HuH-7 (cell line): ENCODE results near the gene VIPR2.

Experiments
- DNase-seq: peaks from one replicate; pipeline ENCODE4 v3.0.0; 2011; ENCODE audit warnings: low spot score

Gene VIPR2

DNA sequence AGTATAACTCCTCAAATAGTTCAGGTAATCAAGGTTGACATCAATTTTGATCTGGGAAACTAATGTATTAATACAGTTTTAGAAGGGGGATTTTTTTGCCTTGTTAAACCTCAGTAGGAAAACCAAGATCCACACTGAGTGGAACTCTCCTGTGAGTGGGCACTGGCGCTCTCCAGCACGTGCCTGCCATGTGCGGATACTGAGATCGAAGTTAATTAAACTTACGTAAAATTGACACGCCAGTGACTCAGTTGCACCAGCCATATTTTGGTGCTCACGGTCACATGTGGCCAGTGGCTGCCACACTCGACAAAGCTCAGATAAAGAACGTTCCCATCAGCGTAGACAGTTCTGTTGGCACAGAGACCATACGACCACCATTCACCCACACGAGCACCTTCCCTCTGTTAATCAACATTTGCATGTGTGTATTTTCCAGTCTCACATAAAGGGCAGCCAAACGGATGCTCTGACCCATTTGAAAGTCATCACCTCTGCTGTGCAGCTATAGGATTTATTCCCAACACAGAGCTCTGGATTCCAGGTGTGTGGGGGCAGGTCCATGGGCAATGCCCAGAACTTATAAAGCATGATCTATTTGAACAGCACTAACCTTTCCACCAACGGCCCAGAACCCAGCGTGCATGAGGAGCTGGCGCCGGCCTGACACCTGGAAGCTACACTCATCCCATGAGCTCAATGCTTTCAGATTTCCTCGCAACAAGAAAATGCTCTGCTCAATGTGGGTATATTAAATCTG lies 77.7 kb downstream of the VIPR2 start:
- DNase-seq: no peak

DNA sequence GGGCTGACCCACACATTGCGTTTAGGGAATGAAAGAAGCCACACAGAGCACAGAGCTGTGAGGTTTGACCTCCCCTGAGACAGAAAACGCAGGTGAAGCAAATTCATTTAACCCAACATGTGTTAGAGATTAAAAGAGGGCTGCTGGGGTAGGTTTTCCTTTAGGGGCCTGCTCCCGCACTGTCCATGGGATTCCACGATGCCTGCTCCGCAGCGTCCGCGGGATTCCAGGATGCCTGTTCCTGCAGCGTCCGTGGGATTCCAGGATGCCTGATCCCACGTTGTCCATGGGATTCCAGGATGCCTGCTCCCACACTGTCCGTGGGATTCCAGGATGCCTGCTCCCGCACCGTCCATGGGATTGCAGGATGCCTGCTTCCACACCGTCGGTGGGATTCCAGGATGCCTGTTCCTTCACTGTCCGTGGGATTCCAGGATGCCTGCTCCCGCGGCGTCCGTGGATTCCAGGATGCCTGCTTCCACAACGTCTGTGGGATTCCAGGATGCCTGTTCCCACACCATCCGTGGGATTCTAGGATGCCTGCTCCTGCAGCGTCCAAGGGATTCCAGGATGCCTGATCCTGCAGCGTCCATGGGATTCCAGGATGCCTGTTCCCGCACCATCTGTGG lies 78.7 kb downstream of the VIPR2 start:
- no peak for DNase-seq

DNA sequence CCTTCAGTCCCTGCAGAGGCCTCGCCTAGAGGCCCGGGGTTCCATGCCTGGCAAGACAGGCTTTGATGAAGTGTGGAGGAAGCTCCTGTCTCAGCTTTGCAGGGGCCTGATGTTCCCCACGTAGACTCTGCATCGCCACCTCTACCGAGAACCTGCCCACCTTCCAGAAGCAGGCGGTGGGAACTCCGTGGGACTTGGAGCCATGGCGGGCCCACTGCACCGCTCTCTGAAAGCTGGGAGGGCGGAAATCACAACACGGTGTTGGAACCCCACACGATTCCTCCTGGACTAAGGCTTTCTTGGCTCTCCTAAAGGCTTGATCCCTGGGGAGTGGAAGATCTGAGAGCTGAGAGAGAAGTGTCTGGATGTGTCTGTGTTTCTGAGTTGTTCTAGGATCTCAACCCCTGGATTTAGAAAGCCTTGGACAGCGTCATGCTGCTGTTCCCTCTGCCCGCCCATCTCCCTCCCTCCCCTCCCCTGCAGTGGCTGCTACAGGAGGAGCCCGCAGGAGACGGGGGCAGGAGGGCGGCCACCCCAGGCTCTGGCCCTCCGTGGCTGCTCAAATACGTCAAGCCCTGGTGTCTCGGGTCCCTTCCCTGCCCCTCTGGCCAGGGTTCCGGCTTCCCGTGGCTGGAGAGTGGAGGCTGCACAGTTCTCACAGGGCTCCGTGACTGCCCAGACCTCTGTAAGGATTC lies 79.7 kb downstream of the VIPR2 start:
- no peak for DNase-seq

DNA sequence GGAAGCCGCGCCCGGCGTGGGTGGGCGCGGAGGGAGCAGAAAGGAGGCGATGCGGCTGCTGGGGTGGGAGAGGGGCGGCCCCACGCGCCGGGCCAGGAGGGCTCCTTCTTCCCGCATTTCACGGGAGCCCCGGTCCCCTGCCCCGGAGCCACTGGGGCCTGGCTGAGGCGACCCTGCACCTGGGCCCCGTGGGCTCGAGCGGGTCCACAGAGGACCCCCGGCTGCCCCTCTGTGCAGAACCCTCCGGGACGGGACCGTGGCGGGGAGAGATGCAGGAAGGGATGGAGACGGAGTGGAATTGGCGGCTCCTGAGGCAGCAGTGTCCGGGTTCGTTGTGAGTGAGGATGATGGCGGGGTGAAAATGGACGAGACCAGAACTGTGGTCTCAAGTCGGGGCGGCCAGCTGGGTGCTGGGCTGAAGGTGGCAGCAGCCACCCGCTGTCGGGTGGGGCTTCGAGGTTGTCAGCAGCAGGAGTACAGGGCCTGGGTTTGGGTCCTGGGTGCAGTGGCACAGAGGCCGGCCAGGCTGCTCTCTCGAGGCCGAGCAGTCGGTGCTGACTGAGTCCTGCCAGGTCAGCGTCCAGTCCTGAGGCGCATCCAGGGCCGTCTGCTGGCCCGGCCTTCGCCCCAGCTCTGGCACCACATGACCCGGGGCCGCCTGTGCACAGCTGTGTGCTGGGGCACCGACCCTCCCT lies 80.4 kb downstream of the VIPR2 start:
- DNase-seq: no peak

DNA sequence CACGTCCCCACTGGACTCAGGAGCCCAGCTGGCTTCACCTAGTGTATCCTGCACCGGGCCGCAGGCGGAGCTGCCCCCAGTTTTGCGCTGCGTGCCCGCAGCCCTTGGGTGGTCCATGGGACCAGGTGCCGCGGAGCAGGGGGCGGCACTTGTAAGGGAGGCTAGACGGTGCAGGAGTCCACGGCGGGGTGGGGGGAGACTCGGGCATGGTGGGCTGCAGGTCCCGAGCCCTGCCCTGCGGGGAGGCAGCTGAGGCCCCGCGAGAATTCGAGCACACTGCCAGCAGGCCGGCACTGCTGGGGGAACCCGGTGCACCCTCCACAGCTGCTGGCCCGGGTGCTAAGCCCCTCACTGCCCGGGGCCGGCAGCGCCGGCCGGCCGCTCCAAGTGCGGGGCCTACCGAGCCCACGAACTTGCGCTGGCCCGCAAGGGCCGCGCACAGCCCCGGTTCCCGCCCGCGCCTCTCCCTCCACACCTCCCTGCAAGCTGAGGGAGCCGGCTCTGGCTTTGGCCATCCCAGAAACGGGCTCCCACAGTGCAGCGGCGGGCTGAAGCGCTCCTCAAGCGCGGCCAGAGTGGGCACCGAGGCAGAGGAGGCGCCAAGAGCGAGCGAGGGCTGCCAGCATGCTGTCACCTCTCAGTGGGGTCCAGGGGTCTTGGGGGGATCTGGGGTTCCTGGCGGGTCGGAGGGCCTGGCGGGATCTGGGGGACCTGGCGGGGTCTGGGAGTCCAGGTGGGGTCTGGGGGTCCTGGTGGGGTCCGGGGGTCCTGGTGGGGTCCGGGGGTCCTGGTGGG lies 81.4 kb downstream of the VIPR2 start:
- no peak for DNase-seq

DNA sequence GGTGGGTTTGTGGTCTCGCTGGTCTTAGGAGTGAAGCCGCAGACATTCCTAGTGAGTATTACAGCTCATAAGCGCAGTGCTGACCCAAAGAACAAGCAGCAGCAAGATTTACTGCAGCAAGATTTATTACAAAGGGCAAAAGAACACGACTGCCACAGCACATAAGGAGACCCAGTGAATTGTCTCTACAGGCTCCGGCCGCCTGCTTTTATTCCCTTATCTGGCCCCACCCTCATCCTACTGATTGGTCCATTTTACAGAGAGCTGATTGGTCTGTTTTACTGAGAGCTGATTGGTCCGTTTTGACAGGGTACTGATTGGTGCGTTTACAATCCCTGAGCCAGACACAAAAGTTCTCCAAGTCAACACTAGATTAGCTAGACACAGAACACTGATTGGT lies 82.1 kb downstream of the VIPR2 start:
- DNase-seq: no peak

DNA sequence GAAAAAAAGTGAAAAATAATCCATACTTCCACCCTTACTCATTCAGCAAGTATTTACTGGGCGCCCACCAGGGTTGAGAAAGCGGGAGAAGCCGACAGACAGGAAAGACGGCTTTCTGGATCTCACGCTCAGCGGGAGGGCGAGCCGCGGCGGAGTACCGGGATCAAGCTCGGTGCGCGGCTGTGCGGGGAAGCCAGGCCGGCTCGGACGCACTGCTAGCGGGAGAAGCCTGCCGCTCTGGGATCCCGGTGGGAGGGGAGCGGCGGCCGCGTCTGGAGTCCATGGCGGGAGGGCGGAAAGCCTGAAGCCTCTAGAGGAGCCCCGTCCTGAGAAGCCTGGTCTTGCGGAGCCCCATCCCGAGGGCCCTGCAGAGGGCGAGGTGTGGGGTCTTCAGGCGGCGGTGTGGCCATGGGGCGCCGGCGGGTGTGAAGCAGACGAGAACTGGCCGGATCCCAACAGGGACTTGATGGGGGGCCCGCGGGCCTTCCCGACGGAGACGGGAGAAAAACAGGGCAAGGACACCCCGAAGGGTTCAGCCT lies 82.9 kb downstream of the VIPR2 start:
- no peak for DNase-seq

DNA sequence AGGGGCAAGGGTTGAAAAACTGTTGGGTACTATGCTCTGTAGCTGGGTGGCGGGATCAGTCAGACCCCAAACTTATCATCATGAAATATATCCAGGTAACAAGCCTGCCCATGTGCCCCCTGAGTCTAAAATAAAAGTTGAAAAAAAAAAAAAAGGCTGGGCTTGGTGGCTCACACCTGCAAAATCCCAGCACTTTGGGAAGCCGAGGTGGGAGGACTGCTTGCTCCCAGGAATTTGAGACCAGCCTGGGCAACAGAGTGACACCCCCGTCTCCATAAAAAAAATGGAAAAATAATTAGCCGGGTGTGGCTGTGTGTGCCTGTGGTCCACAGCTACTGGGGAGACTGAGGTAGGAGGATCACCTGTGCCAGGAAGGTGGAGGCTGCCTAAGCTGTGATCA lies 83.5 kb downstream of the VIPR2 start:
- DNase-seq: no peak

DNA sequence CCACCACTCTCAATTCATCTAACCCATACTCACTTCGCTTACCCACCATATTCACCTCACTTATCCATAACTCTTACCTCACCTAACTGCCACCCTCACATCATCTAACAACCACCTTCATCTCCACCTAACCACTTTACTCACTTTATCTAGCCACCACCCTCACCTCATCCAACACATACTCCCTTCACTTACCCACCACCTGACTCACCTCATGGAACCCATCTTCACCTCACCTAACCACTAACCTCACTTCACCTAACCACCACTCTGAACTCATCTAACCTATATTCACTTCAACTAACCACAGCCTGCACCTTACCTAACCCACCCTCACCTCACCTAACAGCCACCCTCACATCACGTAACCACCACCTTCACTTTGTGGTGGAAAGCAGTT lies 84.2 kb downstream of the VIPR2 start:
- DNase-seq: no peak

DNA sequence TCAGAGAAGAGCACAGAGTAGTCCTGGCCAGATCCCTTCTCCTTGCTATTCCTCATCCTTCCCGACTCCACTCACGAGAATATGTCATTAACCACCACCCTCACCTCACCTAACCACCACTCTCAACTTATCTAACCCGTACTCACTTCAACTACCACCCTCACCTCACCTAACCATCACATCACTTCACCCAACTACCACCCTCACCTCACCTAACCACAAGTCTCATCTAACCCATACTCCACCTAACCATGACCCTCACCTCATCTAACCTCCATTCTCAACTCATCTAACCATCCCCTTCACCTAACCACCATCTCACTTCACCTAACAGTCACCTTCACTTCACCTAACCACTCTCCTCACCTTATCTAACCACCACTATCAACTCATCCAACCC lies 85.0 kb downstream of the VIPR2 start:
- no peak for DNase-seq

DNA sequence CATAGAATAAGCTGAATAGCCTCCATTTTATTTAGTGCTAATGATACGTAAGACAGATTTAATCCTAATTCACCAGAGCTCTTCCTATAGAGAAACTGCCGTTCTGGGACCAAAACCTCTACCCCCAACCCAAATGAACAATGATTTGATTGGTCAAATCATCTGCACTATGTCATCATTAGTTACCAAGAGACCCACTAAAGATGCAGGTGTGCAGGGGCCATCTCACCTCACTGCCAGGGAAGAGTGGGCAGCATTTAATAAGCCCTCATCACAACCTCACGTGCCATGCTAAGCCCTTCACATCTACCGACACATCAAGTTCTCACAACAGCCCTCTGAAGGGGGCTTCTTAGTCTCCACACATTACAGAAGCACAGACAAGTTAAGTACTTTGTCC lies 87.0 kb downstream of the VIPR2 start:
- DNase-seq: no peak

DNA sequence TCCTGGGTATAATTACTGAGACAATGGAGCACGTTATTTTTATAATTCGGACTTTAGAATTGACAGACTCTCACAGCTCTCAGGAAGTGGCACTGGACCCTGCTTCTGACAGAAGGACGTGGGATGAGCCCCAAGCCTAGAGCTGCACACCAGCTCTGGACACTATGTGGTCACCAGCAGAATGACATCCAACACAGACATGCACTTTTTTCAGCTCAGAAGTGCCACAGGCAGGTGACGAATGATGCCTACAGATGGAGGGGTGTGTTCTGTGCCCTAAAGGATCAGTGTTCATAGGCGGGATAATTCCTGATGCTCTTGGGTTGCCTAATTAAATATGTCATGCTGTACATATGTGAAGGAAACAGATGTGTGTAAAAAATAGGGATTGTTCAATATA lies 87.9 kb downstream of the VIPR2 start:
- no peak for DNase-seq

DNA sequence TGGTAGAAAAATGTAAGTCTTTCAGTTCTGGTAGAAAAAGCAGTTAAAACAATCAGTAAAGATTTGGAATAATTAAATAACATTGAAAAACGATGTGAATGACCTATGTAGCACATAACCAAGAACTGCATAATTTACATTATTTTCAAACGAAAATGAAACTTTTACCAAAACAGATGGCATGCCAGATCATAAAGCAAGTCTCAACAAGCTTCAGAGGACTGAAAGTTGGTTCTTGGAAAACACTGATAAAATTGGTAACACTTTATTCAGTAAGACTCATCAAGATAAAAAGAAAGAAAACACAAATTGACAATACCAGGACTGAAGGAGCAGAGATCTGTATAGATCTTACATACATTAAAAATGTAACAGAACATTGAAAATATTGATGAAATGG lies 92.8 kb downstream of the VIPR2 start:
- DNase-seq: no peak

DNA sequence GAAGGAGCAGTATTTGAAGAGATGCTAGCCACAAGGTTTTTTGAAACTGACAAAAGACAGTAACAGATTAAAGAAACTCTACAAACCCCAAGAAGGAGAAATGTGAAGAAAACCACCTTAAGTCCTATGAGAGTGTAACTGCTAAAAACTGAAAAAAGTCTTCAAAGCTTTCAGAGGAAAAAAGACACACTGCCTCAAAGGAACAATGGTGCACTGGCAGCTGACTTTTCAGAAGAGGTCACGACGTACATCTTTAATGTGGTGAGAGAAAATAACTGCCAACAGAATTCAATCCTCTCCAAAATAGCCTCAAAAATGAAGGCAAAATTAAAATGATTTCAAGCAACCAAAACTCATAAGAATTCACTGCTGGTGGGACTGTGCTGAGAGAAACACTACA lies 94.0 kb downstream of the VIPR2 start:
- no peak for DNase-seq

DNA sequence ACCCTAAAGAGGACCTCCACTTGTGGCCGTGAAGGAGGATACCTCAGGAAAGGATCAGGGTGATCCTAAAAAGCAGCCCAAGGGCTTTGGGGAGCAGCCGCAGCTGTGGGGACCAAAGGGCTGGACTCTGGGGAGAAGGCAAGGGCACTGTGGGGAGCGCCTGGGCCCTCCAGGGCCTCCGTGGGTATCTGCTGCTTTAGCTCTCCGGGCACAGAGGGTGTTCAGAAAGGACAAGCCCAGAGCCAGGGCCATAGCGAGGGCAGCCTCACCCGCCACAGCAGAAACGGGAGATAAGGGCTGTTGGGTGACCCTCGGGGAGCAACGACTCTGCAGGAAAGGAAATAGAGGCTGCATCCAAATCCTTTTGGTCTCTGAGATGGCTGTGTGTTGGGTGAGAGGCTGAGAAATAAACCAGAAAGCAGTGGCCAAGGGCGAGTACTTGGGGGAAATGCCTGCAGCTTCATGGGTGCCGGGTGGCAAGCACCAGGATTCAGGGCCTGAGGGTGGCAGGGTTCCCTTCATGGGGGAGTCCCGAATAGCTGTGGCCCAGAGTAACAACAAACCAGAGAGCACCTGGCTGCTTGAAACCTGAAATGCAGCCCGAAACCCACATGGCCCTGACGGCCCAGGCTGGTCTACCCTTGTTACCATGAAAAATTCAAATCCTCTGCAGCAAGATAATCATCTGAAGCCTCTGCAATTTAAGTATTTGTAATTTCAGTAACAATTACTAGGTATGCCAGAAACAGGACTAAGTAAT lies 95.2 kb downstream of the VIPR2 start:
- DNase-seq: no peak

DNA sequence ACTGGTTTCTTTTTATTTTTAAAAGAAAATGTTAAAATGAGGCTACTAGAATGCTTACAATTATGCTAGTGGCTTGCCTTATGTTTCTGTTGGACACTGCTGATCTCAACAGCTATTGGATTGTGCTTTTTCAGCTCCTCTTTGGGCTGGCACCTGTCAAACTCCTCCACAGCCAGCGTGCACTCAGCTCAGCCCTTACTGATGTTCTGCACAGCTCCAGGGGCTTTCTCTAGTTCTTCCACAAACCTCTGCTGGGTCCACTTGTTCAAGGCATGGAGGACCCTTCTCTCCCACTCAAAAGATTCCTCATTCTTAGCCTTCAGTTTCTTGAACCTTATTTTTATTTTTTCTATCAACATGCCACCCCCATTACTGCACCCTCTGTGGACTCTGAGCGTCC lies 96.0 kb downstream of the VIPR2 start:
- DNase-seq: no peak

DNA sequence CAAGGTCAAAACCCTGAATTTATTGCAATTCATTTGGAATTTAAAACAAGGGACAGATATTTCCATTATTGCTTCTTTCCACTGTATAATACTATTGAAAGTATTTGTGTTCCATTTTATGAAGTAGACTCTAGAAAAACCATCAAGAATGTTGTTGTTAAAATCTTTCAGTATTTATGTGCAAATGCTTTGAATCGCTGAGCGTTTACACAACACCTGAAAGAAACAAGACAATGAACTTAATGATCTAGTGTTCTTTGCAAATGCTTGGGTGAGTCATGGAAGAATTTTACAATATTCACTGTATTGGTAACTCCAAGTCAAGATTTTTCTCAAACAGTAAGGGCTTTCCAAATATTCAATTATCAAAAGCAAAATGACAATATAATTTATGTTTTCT lies 97.1 kb downstream of the VIPR2 start:
- no peak for DNase-seq

DNA sequence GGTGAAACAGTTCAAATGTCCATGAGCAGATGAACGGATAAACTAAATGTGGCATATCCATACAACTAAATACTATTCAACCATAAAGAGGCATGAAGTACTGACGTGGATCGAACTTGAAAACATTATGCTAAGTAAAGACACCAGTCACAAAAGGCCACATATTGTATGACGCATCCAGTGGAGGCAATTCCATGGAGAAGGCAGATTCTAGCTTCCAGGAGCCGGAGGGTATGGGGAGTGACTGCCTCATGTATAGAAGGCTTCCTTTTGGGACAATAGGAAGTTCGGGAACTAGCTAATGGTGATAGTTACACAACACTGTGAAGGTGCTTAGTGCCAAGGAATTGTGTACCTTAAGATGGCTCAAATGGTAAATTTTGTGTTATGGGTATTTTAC lies 98.4 kb downstream of the VIPR2 start:
- DNase-seq: no peak

DNA sequence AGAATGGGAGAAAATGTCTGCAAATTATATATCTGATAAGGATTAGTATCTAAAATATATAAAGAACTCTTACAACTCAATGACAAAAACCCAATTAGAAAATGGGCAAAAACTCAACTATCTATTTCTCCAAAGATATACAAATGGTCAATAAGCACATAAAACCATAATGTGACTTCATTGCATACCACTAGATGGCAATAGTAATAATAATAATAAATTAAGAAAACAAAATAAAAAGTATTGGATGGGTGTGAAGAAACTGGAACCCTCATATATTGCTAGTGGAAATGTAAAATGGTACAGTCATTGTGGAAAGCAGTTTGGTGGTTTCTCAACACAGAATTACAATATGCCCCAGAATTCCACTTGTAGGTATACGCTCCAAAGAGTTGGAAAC lies 98.8 kb downstream of the VIPR2 start:
- no peak for DNase-seq

DNA sequence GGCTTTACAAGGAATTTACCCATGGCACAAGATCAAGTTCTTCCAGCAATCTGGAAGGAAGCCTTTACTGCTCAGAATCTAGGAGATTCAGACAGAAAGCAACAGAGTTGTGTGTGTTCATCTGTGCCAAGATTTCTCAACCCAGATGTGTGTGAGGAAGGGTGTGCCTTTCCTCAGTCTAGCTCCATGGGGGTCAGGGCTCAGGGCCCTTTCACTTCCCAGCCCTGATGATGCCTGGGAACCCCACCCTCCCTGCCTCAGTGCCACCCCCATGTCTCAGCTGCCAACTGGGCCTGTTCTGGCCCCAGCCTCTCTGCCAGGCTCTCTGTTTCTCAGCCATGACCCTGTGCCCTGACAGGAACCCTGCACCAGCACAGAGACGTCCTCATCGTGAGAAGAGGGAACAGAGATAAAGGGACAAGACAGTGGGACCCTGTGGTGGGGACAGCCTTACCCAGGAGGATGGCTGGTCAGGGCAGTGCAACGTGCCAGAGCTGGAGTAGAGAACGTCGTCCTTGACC lies 102.0 kb downstream of the VIPR2 start:
- no peak for DNase-seq

DNA sequence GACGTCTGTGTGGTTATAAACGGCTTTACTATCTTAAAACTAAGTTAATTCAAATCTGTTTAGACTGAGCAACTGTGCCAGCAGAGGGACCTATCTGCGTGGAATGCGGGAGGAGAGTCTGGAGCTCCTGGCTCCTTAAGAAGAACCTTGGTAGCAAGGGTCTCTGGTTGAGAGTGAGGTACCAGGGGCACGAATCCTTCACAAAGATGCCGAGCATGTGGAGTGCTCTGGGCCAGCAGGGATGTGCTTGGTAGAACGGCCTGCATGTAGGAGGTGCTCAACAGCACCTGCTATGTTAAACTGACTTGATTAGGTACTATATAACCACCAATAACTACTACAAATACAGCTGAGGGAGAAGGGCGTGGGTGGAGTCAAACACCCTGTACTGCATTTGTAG lies 102.6 kb downstream of the VIPR2 start:
- no peak for DNase-seq
